Type B pancreatic cell (in vitro differentiated cells): ENCODE data around the gene SCAMP1. TPM values are rescaled to one million over a fixed set of nuclear protein-coding genes. Genes with fewer than 3 reads are reported as not detected.

ENCODE experiments used
- DNase-seq: peaks from one replicate; pipeline ENCODE4 v3.0.0; 2021; ENCODE audit warnings: mixed read lengths; ENCODE audit not compliant: unreplicated experiment; ENCODE audit errors: extremely low spot score
- H3K27ac Mint-ChIP-seq: 2 replicates; pipeline ENCODE4 v1.8.0; 2021; ENCODE audit warnings: mild to moderate bottlenecking, mixed read lengths
- H3K27me3 Mint-ChIP-seq: 2 replicates; pipeline ENCODE4 v1.8.0; 2021; ENCODE audit warnings: mixed read lengths
- H3K36me3 Mint-ChIP-seq: 2 replicates; pipeline ENCODE4 v1.8.0; 2021; ENCODE audit warnings: mixed read lengths
- H3K4me1 Mint-ChIP-seq: one replicate; pipeline ENCODE4 v1.8.0; 2021; ENCODE audit warnings: mixed read lengths; ENCODE audit not compliant: unreplicated experiment
- H3K4me3 Mint-ChIP-seq: 2 replicates; pipeline ENCODE4 v1.8.0; 2021; ENCODE audit warnings: mild to moderate bottlenecking, mixed read lengths
- H3K9me3 Mint-ChIP-seq: 2 replicates; pipeline ENCODE4 v1.8.0; 2021; ENCODE audit warnings: mixed read lengths
- total RNA-seq: library from RNA; stranded (reverse); gene quantifications from 2 replicates; pipeline ENCODE4 v1.2.1, GENCODE V29; 2021; ENCODE audit warnings: low replicate concordance
- TF ChIP-seq, protein P1 (sequence below): fragments of 200-600 bp; sonication (generic); conservative IDR thresholded peaks from 2 replicates; pipeline ENCODE4 v1.5.0; 2021; ENCODE audit warnings: antibody characterized with exemption, mild to moderate bottlenecking

Gene SCAMP1
- total RNA-seq, 1 donor from 2014 or later: 50.8 TPM

- no peaks in the 10 kb centered on the region for H3K4me1 Mint-ChIP-seq
- H3K36me3 Mint-ChIP-seq: no peaks in the 10 kb centered on the region
- no peak overlapping the region for H3K4me3 Mint-ChIP-seq
- no peaks in the 10 kb centered on the region for H3K27me3 Mint-ChIP-seq
- H3K27ac Mint-ChIP-seq: no peak overlapping the region
- no peaks in the 10 kb centered on the region for H3K9me3 Mint-ChIP-seq
- TF ChIP-seq, protein P1, sequence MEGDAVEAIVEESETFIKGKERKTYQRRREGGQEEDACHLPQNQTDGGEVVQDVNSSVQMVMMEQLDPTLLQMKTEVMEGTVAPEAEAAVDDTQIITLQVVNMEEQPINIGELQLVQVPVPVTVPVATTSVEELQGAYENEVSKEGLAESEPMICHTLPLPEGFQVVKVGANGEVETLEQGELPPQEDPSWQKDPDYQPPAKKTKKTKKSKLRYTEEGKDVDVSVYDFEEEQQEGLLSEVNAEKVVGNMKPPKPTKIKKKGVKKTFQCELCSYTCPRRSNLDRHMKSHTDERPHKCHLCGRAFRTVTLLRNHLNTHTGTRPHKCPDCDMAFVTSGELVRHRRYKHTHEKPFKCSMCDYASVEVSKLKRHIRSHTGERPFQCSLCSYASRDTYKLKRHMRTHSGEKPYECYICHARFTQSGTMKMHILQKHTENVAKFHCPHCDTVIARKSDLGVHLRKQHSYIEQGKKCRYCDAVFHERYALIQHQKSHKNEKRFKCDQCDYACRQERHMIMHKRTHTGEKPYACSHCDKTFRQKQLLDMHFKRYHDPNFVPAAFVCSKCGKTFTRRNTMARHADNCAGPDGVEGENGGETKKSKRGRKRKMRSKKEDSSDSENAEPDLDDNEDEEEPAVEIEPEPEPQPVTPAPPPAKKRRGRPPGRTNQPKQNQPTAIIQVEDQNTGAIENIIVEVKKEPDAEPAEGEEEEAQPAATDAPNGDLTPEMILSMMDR: no peak
- no peak for DNase-seq
These were observed 113.3 kb downstream of the SCAMP1 start for GRCh38 chr5:78473751-78474150.

DNA sequence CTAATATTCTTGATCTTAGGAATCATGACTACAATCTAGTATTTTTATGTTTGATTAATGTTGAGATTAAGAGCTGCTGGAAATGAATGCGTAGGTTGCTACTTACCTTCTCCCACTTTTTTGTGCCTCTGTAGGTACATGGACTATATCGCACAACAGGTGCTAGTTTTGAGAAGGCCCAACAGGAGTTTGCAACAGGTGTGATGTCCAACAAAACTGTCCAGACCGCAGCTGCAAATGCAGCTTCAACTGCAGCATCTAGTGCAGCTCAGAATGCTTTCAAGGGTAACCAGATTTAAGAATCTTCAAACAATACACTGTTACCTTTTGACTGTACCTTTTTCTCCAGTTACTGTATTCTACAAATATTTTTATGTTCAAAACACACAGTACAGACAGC is 115.0 kb downstream of the SCAMP1 start:
- Mint-ChIP-seq H3K27me3 (no peaks in the 10 kb centered on the region), H3K9me3 (no peaks in the 10 kb centered on the region), H3K4me1 (no peaks in the 10 kb centered on the region), H3K4me3 (no peak overlapping the region), H3K27ac (no peak overlapping the region), H3K36me3 (no peaks in the 10 kb centered on the region)
- DNase-seq: no peak
- TF ChIP-seq, protein P1: no peak

DNA sequence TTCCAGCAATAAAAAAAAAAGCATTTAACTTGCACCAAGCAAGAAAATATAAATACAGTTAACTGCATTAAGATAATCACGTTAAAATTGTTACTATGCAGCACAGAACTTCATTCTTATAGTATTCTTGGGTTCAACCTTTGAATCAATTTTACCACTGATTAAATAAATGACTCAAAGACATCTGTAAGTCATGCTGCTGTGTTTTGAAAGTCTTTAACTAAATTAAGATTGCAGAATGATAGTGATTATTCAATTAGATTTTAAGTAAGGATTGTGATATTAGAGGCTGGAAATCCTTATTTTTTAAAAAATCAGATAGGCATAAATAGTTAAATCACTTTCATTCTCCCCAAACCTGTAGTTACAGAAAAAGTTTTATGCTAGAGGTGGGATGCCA is 116.4 kb downstream of the SCAMP1 start:
- H3K27me3 Mint-ChIP-seq: no peaks in the 10 kb centered on the region
- no peak for DNase-seq
- no peaks in the 10 kb centered on the region for H3K4me1 Mint-ChIP-seq
- H3K4me3 Mint-ChIP-seq: no peak overlapping the region
- H3K36me3 Mint-ChIP-seq: no peaks in the 10 kb centered on the region
- no peak overlapping the region for H3K27ac Mint-ChIP-seq
- H3K9me3 Mint-ChIP-seq: no peaks in the 10 kb centered on the region
- TF ChIP-seq, protein P1: no peak

DNA sequence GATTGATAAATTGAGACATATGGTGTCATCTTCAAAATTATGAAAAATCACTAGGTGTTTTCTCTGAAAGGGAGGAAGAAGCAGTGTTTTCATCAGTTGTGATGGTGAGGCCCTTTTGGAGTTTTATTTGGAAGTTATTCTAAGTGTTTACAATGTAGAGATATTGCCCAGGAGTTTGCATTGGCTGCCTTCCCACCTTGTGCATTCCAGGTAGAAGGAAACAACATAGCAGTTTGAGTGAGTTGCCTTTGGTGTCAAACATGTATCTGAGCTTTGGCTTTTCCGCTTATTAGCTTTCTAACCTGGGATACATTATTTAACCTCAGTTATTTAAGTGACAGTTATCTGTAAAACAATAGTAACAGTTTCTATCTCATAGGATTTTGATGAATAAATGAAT is 122.5 kb downstream of the SCAMP1 start:
- Mint-ChIP-seq H3K27me3 (no peaks in the 10 kb centered on the region), H3K4me3 (no peak overlapping the region), H3K4me1 (peaks cover 6% of the 10 kb centered on the region), H3K27ac (no peak overlapping the region), H3K9me3 (no peaks in the 10 kb centered on the region), H3K36me3 (peaks cover 27% of the 10 kb centered on the region)
- TF ChIP-seq, protein P1: no peak
- no peak for DNase-seq

DNA sequence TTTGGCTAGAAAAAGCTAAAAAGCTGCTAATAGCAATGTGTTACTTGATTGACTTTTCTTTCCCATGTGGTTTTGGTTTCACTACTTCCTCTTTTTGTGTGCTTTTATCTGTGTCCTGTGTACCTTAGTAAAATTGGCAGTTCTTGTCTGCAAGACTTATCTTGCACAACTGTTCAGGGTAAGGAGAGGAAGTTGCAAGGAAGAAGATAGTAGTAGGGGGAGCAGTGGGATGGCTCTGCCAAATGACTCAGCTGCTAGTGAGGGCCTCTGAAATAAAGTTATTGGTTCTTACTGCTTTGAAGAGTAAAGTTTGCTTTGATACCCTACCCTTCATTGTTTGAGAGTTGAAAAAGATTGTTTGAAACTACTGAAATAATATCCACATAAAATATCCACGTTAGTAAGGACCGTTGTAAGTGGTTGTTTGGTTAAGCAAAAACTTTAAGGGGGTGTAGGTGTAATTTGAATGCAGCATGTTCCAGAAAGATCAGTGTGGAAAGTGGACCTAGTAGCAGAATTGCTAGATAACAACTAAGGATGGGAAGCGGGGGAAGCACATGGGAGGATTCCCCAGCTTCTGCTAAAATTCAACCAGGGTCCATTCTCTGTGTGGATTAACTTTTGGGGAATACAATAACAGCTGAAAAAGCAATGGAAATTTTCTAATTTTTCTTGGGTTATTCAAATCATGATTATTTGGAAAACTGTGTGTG is 123.5 kb downstream of the SCAMP1 start:
- Mint-ChIP-seq H3K4me3 (no peak overlapping the region), H3K4me1 (peaks cover 11% of the 10 kb centered on the region), H3K27ac (no peak overlapping the region), H3K27me3 (no peaks in the 10 kb centered on the region), H3K36me3 (peaks cover 37% of the 10 kb centered on the region), H3K9me3 (no peaks in the 10 kb centered on the region)
- no peak for DNase-seq
- TF ChIP-seq, protein P1: no peak
